Mucosa of stomach (tissue), 1 donor: Measurements from ENCODE around the gene FBN1.
A peak's percentile ranks its signal among the peaks of the same experiment; 100 is the strongest.

ENCODE experiments used
- H3K27me3 ChIP-seq: one replicate; pipeline ENCODE4 v1.7.0; 2013; ENCODE audit warnings: mild to moderate bottlenecking, low read length; ENCODE audit not compliant: control insufficient read depth, insufficient read depth
- H3K36me3 ChIP-seq: one replicate; pipeline ENCODE4 v1.7.0; 2013; ENCODE audit warnings: low read length; ENCODE audit not compliant: control insufficient read depth, insufficient read depth
- H3K4me1 ChIP-seq: one replicate; pipeline ENCODE4 v1.7.0; 2013; ENCODE audit warnings: mild to moderate bottlenecking, low read length; ENCODE audit not compliant: control insufficient read depth, insufficient read depth
- H3K4me3 ChIP-seq: one replicate; pipeline ENCODE4 v1.7.0; 2013; ENCODE audit warnings: low read length
- H3K9ac ChIP-seq: one replicate; pipeline ENCODE4 v1.7.0; 2013; ENCODE audit warnings: mild to moderate bottlenecking, low read length, moderate library complexity
- H3K9me3 ChIP-seq: one replicate; pipeline ENCODE4 v1.7.0; 2013; ENCODE audit warnings: mild to moderate bottlenecking, low read length, moderate library complexity; ENCODE audit not compliant: control insufficient read depth
- donor health status: Pancreatic carcinoma.

FBN1 gene

DNA sequence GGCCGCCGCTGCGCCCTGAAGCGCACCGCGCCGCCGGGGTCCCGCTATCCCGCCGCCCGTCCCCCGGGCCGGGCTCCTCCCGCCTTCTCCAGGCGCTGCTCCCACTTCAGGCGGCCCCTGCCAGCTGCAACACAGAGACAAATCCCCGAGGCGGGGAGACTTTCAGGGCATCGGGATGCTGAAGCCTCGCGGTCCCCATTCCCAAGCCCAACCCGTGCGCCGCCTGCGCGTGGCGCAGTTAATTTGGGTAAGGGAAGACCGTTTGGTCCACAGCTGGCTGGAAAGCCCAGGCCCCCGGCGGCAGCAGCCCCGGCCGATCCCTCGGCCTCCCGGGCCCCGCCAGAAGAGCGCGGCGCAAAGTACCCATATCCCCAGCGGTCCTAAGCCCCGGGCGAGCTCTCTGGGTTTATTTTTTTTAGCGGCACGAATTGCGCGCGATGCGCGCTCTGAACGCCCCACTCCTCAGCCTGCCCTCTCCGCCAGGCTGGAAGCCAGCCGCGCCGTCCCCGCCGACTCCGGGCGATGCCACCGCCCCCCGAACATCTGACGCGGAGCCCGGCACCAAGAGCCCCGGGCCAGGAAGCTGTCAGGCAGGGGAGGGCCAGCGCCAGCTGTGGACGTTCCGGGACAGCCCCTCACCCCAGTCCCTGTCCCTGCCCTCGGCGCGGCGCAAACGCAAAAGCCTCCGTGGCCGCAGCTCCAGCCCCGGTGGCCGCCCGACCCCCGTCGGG is 517 bp downstream of the FBN1 start:
- H3K36me3 ChIP-seq = no peaks in the 10 kb centered on the region
- H3K4me1 ChIP-seq = no peaks in the 10 kb centered on the region
- H3K4me3 ChIP-seq = peak overlapping the region; percentile 21
- H3K9ac ChIP-seq = peak overlapping the region; percentile 62
- peaks cover 24% of the 10 kb centered on the region for H3K27me3 ChIP-seq
- H3K9me3 ChIP-seq = no peaks in the 10 kb centered on the region

DNA sequence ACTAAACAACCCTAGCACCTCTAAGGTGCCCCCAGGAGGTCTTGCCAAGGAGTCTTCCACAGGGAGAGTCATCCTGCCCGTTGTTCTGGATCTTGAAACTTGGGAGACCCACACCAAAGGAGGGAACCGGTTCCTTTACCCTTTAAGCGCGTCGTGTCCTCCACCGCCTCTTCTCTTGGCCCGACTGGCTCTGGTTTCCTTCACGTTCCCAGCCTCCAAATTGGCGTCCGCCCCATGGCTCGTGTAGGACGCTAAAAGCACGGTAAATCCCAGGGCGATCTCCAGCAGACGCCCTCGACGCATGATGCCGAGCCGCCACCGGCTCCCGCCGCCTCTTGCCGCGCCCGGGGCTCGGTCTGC is 1.1 kb downstream of the FBN1 start:
- Histone ChIP-seq H3K27me3 (peaks cover 24% of the 10 kb centered on the region), H3K4me1 (no peaks in the 10 kb centered on the region), H3K9ac (peak overlapping the region; percentile 62), H3K9me3 (no peaks in the 10 kb centered on the region), H3K4me3 (no peak overlapping the region), H3K36me3 (no peaks in the 10 kb centered on the region)

DNA sequence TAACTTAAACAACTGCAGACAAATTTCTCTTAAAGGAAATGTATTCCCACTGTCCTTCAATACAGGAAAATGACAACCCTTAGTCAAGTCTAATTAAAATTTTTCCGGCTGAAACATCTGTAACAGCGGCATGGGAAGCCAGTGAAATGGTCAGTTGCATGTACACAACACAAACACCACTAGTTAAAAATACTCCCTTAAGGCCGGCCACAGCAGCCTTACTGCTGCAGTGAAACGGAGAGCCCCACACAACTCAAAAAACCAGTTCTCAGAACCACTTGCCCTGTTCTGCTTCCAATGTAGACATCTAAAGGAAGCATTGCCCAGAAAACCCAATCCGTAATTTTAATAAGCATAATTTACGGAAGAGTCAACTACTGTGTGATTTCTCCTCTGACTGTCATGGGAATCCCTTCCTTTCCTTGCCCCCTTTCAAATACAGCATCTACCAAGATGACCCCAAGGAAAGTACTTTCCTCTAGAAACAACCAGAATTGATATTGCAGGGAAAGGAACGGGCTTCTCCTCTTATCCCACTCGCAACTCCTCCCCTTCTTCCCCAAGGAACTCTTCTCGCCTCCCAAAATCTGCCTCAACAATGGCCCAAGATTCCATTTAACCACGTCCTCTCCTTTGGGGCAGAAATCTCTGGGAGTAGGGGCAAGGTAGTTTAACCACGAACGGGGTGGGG is 1.6 kb downstream of the FBN1 start:
- Histone ChIP-seq H3K4me3 (no peak overlapping the region), H3K9me3 (no peaks in the 10 kb centered on the region), H3K36me3 (no peaks in the 10 kb centered on the region), H3K27me3 (peaks cover 24% of the 10 kb centered on the region), H3K4me1 (no peaks in the 10 kb centered on the region), H3K9ac (peak overlapping the region; percentile 62)

DNA sequence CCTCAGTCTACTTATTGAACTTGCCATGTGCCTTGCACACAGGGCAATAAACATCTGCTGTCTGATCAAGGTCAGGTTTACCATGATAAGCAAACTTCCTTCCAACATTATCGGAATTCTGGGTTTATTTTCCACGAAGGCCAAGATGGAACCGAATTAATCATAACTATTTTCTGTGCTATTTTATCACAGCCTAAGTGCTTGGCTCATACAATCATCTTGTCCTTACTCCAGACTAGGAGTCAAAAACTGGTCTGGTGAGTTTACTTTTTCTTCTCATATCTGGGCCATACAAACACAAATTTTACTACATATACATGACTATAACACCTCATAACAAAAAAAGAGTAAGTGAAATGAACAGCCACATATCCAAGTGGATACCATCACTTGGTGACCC is 2.3 kb downstream of the FBN1 start:
- H3K27me3 ChIP-seq = peaks cover 24% of the 10 kb centered on the region
- no peaks in the 10 kb centered on the region for H3K36me3 ChIP-seq
- no peaks in the 10 kb centered on the region for H3K4me1 ChIP-seq
- no peak overlapping the region for H3K4me3 ChIP-seq
- peak overlapping the region; percentile 62 for H3K9ac ChIP-seq
- H3K9me3 ChIP-seq = no peaks in the 10 kb centered on the region

DNA sequence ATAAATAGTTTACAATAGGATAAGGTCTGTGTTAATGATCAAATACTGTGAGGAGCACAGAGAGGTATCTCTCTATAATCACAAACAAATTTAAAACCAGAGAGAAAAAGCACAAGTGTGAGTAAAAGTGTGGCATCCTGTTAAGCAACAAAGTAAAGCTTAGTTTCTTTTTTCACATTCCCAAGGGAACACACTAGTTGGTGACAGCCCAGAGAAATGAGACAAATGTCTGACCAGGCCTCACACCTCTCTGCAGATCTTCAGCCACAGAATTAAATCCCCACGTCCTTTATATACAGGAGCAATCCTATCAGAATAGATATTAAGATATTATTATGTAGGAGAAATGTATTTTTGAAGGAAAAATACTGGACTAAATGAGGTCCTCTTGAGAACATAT is 2.7 kb downstream of the FBN1 start:
- no peak overlapping the region for H3K9ac ChIP-seq
- H3K4me3 ChIP-seq = no peak overlapping the region
- peaks cover 24% of the 10 kb centered on the region for H3K27me3 ChIP-seq
- H3K36me3 ChIP-seq = no peaks in the 10 kb centered on the region
- no peaks in the 10 kb centered on the region for H3K4me1 ChIP-seq
- no peaks in the 10 kb centered on the region for H3K9me3 ChIP-seq

DNA sequence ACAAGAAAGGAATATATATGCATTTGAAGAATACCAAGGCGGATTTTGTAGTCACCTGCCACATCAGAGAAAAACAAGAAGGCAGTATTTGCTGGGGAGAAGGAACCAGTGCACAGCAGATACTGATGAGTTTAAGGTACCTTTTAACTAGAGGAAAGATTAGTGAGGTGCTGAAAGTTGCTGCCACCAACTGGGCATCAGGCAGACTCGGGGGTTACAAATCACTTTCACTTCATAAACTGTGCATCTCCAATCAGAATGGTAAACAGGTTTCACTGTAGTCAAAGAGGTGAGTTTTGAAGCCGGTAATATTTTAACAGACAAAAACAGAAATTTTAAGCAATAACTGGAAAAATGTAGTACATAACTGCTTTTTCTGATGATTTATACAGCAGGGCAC is 4.1 kb downstream of the FBN1 start:
- Histone ChIP-seq H3K4me1 (no peaks in the 10 kb centered on the region), H3K4me3 (no peak overlapping the region), H3K9ac (no peak overlapping the region), H3K9me3 (no peaks in the 10 kb centered on the region), H3K36me3 (no peaks in the 10 kb centered on the region), H3K27me3 (peaks cover 24% of the 10 kb centered on the region)

DNA sequence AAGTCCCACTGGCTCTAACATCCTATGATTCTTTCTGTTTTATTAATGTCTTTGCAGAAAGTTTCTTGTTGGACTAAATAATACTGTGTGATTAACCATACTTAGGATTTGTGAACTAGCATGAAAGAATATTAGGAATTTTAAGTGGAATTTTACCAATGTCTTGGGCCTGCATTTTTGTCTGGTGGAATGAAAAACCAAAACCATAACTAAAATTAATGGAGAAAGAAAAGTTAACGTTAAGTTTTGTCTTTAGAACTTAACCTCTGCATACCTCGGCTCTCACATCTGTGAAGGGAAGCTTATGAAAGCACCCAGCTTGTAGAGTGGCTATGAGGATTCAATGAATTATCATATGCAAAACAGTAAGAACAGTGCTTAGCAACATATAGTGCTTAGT is 6.5 kb downstream of the FBN1 start:
- peaks cover 1% of the 10 kb centered on the region for H3K27me3 ChIP-seq
- H3K9me3 ChIP-seq = no peaks in the 10 kb centered on the region
- H3K36me3 ChIP-seq = no peaks in the 10 kb centered on the region
- H3K4me1 ChIP-seq = no peaks in the 10 kb centered on the region
- H3K4me3 ChIP-seq = no peak overlapping the region
- no peak overlapping the region for H3K9ac ChIP-seq

DNA sequence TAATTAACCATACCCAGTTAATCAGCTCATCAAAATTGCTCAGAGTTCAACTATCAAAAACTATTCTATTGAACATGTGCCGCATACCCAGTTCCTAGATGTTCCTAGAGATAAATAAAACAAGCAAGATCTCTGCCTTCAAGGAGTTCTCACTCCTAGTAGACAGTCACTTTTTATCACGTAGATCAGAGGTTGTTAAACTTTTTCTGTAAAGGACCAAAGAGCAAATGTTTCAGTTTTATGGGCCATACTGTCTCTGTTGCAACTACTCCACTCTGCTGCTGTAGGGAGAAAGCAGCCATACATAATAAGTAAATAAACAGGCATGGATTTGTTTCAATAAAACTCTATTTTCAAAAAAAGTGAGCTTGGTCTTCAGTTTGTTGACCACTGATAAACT is 7.9 kb downstream of the FBN1 start:
- Histone ChIP-seq H3K27me3 (no peaks in the 10 kb centered on the region), H3K36me3 (no peaks in the 10 kb centered on the region), H3K4me1 (no peaks in the 10 kb centered on the region), H3K9me3 (no peaks in the 10 kb centered on the region), H3K9ac (no peak overlapping the region), H3K4me3 (no peak overlapping the region)

DNA sequence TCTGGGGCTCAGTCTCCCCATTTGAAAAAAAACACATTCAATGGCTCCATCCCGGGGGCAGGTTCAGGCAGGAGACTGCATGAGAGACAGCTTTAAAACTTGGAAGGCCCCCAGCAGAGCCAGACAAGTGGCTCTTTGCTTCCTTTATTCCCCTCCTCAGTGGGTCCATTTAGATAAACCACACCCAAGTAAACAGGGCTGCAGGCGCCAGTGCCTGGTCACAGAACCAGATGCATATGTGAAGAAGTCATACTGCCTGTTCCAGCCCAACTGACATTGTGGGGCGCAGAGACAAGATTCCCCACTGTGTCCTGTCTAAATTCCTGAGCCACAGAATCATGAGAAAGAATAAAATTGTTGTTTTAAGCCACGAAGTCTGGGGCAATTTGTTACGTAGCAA is 9.0 kb downstream of the FBN1 start:
- Histone ChIP-seq H3K9me3 (no peaks in the 10 kb centered on the region), H3K36me3 (no peaks in the 10 kb centered on the region), H3K4me3 (no peak overlapping the region), H3K4me1 (no peaks in the 10 kb centered on the region), H3K27me3 (no peaks in the 10 kb centered on the region), H3K9ac (no peak overlapping the region)

DNA sequence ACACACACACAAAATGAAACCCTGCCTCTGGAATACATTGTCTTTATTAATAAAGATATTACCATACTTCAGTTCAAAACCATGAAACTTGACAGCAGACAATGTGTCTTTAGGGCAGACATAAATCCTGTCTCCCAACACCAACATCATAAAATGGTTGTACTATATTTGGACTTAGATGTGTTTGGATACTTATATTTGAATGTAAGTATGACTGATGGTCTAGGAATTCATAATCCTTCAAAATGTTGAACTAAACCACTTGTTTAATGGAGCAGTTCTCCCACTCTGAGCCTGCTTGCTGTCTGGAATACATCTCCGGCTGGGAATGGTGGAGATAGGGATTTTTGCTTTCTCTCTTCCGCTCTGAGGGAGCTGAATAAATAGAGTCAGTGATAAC is 10.6 kb downstream of the FBN1 start:
- no peaks in the 10 kb centered on the region for H3K4me1 ChIP-seq
- no peaks in the 10 kb centered on the region for H3K27me3 ChIP-seq
- H3K36me3 ChIP-seq = no peaks in the 10 kb centered on the region
- H3K9me3 ChIP-seq = no peaks in the 10 kb centered on the region
- no peak overlapping the region for H3K4me3 ChIP-seq
- no peak overlapping the region for H3K9ac ChIP-seq

DNA sequence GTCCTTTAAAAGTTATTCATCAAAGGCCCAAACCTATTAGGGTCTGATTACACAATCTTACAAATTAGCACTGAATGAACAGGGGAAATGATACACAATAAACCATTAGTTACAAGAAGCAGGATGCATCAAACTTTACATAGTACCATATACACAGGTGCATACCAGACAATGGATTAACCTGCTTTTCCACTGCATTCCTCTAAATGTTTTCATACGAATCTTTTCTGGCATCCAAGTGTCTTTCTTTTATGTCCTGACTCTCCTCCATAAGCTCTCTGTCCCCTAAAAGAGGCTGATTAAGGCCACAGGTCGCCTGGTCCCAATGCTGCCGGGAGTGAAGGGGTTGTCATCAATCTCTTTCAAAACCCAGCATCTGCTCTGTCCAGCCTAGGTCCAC is 11.4 kb downstream of the FBN1 start:
- H3K4me1 ChIP-seq = no peaks in the 10 kb centered on the region
- H3K9ac ChIP-seq = no peak overlapping the region

DNA sequence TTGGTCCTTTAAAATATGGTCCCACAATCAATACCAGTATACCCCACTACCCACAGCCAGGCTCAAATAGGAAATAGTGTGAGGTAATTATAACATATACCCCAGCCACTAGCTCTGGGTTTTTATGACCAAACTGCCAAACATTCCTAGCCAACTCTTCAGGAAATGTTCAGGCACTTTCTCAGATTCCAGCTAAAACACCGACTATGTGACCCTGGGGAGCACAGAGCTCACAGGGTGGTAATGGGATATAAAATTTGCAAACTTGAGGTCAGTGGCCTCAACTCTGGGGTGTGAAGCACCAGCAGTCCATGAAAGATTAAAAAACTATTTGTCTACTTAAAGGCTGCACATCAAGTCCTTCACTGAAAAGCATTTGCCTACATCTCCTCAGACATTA is 12.9 kb downstream of the FBN1 start:
- H3K27me3 ChIP-seq = no peaks in the 10 kb centered on the region
- no peaks in the 10 kb centered on the region for H3K4me1 ChIP-seq
- no peaks in the 10 kb centered on the region for H3K36me3 ChIP-seq
- H3K9me3 ChIP-seq = no peaks in the 10 kb centered on the region
- no peak overlapping the region for H3K9ac ChIP-seq
- no peak overlapping the region for H3K4me3 ChIP-seq

More for the DNA sequence above, 11.4 kb downstream of the FBN1 start:
- no peaks in the 10 kb centered on the region for H3K27me3 ChIP-seq
- no peaks in the 10 kb centered on the region for H3K9me3 ChIP-seq
- no peaks in the 10 kb centered on the region for H3K36me3 ChIP-seq
- H3K4me3 ChIP-seq = no peak overlapping the region
